Stimulated activated CD4-positive, alpha-beta T cell treated with anti-CD3 and anti-CD28 coated beads, Interleukin-4, amount 100 ng/mL, for 48 hours (primary cell): Measurements from ENCODE around the gene OR5B21.

Experiments
- DNase-seq, 2 donors: peaks; one replicate each; pipeline ENCODE4 v3.0.0-alpha.2; 2020; ENCODE audit warnings: low read depth in 2 of 2

OR5B21 gene

DNA sequence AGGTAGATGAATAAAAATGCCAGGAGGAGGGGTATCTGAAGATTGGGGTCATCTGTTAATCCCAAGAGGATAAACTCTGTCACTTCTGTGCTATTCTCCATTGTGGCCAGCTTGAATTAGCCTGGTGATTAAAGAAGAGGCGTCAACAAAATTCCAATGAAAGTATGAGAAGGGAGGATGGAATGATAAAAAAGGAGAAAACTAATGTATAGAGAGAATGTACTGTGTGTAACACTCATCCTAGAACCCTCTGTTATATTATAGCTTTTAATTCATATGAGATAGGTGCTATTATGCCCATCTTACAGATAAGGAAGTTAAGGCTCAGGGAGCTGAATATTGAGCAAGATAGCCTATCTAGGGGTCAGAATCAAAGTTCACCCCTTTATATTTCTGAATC, at the start of gene OR5B21:
Gene OR5B21 (minus strand): TSS at position 101 of the 400 bp plus-strand sequence. CDS start 0 bp downstream, at position 101.
- no peak for DNase-seq

GRCh38 chr11:58549644-58550043, 41.7 kb upstream of the OR5B21 start:
- DNase-seq = no peak

DNA sequence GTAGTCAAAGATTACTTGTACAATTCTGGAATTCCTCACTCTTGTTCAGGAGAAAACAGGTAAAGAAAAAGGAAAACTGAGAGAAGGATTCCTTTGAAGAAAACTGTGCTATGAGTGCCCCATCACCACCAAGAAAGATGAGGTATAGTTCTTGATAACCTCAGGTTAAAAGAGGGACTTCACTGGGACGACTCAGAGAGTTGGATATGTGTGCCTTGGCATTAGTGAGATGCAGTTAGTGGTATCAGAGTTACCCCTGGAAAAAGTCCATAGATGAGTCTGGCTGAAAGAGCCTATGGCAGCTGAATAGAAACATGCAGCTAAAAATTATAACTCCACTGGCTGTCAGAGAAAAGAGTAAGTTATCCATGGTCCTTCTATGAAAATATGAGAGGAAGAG, 38.9 kb upstream of the OR5B21 start:
- DNase-seq = no peak

- DNase-seq = no peak
These were observed 24.0 kb upstream of the OR5B21 start for GRCh38 chr11:58531865-58532341.

GRCh38 chr11:58530236-58530635, 22.3 kb upstream of the OR5B21 start:
- no peak for DNase-seq

DNA sequence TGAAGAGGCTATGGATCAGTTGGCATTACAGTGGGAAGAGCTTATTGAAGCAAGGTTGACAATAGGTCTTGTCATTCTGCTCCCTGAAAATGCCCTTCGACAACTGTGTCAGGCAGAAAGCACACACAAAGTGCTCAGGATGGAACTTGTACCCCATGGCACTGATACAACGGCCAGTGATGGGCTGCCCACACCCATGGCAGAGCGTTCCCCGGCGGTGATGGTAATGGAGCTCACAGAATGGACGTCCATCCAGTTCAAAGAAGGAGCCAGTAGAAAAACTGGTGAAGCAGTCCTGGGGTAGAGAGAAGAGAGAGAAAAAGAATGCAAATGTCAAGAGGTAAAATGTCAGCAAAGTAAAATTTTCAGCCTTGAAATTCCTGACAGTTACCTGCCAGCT, 19.5 kb upstream of the OR5B21 start:
- no peak for DNase-seq

- no peak for DNase-seq
These were observed 18.8 kb upstream of the OR5B21 start for GRCh38 chr11:58526721-58527120.

GRCh38 chr11:58525037-58525614, 17.2 kb upstream of the OR5B21 start:
- no peak for DNase-seq

DNA sequence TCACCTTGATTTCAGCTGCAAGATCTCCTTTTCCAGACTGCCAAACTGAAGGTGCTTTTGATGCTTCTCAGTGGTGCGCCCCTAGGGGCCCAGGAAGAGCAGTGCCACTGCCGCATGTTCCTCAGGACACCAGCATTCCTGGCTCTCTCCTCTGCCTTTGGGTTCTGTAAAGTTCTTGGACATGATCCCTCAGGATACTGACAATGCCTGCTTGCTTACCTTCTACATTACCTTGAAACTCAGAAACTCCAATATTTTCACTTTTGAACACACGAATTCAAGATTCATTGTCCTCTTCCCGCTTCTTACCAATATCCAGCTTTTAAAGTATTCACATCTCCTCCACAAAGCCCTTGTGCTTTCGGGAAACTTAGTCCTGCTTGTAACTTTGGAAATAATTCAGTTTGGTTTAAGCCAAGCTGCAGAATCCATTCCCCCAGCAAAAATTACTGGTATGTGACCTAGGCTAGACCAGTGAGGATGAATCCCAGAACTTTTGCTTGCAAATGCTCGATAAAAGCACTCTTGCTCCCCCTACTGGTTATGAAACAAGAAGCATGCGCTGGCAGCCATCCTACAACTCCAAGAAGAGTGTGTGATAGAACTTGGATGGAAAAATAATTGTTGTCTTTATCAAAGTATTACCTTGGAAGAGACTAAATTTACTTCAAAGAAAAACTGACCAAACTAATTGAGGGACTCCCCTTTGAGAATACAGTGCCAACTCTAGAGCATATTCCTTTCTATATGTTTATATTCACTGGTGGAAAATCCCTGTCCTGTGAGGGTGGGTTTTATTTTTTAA, 16.5 kb upstream of the OR5B21 start:
- DNase-seq = peak; percentile 21 to 36

DNA sequence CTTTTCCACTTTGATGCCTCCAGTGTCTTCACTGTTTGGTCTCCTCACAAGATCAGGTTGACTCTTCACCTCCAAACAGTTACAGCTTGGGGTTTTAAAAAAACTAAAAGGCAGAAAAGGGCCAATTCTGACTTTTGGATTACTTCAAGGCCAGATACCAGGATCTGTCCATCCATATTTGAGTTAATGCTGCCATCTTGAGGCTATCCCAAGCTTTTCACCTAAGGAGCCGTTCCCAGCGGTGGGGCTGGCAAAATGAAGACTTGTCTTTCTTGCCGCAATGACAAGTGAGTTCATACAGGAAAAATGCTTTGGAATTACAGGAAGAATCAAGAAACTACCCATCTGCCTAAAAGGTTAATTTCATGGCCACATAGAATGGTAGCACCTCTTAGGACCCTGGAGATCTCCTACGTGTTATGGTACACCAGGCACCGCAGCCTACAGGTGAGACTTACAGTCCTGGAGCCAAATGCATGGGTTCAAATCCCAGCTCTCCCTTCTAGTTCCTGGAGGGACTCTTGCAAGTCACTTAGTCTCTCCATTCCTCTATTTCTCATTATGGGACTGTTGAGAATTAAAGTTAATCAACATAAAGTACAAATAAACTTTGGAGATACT, 6.0 kb upstream of the OR5B21 start:
- no peak for DNase-seq

GRCh38 chr11:58511636-58512035, 3.7 kb upstream of the OR5B21 start:
- DNase-seq = no peak

DNA sequence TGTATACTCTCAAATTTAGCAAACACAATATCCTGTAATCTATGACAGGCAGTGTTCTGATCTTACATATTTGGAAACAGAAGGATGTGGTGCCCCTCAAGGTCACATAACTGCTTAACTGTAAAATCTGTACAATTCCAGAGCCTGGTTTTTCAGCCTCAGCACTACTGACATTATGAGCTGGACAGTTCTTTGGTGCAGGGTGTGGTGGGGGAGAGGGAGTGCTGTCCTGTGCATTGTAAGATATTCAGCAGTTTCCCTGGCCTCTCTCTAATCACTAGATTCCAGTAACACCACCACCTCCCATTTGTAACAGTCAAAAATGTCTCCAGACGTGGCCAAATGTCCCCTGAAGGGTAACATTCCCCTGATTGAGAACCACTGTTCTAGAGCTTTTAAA, 1.8 kb upstream of the OR5B21 start:
- no peak for DNase-seq

DNA sequence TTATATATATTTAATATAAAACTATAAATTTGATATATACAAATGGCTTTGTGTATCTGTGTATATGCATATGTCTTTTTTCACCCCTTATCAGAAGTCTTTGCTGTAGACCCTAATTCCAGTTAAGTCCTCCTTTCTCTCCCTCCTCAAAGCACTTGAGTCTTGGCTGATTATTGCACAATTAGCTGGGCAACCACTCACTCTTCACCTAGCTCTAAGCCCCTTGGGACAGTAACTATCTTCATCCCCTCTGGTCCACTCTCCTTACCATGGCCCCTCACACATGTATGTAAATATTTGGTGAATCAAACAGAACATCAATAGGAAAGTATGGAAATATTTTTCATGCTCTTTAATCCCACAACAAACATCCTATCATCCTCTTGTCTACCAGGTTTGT, 909 bp upstream of the OR5B21 start:
- DNase-seq = no peak

GRCh38 chr11:58507355-58507754, 550 bp downstream of the OR5B21 start:
- DNase-seq = no peak

- no peak for DNase-seq
These were observed 970 bp downstream of the OR5B21 start for GRCh38 chr11:58506935-58507334.

DNA sequence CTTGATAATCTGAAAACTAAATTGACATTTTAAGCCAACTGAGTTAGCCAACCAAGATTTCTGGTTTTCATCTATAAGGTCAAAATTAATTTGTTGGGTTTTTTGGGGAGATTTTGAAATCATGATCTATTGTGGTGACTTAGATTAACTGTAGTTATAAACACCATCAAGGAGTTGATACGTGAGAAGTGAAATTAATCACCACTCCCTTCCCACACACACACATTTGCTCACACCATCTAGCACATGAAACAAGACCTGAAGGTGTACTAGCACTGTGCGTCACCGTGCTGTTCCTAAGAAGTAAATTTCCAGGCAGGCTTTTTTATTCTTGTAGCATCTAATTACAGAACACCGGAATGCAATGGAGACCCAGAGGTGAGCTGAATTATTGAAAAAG, 2.1 kb downstream of the OR5B21 start:
- no peak for DNase-seq

- no peak for DNase-seq
These were observed 3.7 kb downstream of the OR5B21 start for GRCh38 chr11:58504232-58504631.

DNA sequence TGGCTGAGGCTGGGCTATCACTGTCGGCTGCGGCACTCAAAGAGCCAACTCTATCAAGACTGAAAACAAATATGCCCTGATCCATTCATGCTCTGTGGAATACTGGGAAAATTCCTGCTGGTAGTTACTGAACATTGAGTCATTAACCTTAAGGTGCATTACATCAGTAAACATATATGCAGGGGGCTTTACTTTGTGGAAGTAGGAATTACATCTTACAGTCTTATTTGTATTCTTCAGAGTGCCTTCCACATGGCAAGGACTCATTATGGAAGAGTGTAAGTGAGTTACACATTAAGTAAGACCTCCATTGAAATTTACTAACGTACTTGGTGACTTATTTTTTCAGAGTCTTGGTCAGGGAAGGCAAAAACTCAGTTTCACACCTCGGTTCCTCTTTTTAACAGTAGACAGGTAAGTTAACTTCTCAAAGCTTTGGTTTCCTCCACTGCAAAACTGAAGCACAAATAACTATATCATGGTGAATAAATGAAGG, 4.5 kb downstream of the OR5B21 start:
- DNase-seq = no peak

DNA sequence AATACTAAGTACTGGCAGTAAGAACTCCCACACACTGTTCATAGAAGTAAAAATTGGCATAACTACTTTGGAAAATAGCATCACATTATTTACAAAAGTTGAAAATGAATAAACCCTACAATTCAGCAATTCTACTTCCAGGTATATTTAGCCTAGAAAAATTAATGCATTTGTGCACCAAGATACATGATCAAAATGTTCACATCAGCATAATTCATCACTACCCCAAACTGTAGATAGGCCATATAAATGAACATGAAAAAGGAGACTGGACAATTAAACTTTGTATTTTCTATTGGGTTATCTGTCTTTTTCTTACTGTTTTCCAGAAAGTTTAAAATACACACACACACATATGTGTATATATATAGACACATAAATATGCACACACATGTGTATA, 5.9 kb downstream of the OR5B21 start:
- no peak for DNase-seq

DNA sequence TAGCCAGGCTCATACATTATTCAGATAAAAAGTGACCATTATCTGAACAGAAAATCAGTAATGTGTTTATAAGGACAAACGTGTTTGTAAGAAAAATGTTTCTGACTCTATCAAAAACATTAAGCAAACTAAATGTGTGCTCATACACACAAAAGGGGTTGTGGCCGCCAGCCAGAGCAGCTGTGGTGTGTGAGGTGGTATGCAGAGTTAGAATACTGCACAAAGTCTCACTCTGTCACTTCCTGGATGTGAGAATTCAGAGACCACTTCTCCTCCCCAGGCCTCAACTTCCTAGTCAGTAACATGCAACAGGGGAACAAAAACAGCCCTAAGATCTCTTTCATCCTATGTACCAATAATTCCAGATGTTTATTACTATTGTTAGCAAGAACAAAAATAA, 9.4 kb downstream of the OR5B21 start:
- no peak for DNase-seq

DNA sequence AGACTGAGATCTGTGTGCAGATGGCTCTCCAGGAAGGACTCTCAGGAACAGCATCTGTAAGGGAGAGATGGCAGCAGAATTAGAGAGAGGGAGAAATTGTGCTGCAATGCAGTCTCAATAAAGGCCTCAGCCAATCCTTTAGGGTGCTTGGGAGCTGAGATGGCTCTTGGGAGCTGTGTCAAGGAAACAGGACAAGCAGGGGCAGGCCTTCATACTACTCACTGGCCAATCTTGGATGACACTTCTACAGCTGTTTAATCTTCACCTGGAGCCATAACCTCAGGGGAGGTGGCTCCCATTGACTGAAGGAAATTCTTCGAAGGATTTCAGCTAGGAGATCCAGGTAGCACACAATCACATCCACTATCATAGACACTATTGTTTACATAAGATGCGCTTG, 10.0 kb downstream of the OR5B21 start:
- no peak for DNase-seq

- no peak for DNase-seq
These were observed 12.0 kb downstream of the OR5B21 start for GRCh38 chr11:58495906-58496305.

DNA sequence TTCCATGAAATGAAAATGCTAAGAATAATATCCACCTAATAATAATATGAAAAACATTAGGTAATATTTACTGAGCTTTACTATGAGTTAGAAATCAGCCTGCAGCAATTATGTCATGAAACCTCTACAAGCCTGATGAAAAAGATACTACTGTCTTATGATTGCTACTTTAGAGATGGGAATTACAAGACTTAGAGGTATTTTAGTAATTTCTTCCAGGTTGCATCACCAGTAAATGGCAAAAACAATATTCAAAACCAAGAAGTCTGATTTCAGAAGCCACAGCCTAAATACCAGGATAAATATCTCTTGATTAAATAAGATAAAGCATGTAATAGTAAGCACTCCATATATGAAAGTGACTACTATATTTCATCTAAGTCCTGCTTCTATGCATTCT, 13.8 kb downstream of the OR5B21 start:
- no peak for DNase-seq
